NB4 (cell line): ENCODE data around the gene REEP6.

Experiments
- MYC ChIP-seq: IDR thresholded peaks from 2 replicates; pipeline ENCODE4 v1.6.1; 2011; ENCODE audit warnings: low read depth, low read length
- POLR2A ChIP-seq: IDR thresholded peaks from 2 replicates; pipeline ENCODE4 v1.6.1; 2011; ENCODE audit warnings: mild to moderate bottlenecking; ENCODE audit not compliant: insufficient read length; ENCODE audit errors: extremely low read depth
- TF ChIP-seq, protein P1 (sequence below): IDR thresholded peaks from one replicate; pipeline ENCODE4 v1.5.1; 2012; ENCODE audit warnings: low read depth, low read length
- TF ChIP-seq, protein P2 (sequence below): IDR thresholded peaks from 2 replicates; pipeline ENCODE4 v1.6.1; 2011; ENCODE audit warnings: low read depth, low read length

- no peak for TF ChIP-seq MYC
- TF ChIP-seq POLR2A = no peak
- TF ChIP-seq, protein P1, sequence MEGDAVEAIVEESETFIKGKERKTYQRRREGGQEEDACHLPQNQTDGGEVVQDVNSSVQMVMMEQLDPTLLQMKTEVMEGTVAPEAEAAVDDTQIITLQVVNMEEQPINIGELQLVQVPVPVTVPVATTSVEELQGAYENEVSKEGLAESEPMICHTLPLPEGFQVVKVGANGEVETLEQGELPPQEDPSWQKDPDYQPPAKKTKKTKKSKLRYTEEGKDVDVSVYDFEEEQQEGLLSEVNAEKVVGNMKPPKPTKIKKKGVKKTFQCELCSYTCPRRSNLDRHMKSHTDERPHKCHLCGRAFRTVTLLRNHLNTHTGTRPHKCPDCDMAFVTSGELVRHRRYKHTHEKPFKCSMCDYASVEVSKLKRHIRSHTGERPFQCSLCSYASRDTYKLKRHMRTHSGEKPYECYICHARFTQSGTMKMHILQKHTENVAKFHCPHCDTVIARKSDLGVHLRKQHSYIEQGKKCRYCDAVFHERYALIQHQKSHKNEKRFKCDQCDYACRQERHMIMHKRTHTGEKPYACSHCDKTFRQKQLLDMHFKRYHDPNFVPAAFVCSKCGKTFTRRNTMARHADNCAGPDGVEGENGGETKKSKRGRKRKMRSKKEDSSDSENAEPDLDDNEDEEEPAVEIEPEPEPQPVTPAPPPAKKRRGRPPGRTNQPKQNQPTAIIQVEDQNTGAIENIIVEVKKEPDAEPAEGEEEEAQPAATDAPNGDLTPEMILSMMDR = no peak
- TF ChIP-seq, protein P2, sequence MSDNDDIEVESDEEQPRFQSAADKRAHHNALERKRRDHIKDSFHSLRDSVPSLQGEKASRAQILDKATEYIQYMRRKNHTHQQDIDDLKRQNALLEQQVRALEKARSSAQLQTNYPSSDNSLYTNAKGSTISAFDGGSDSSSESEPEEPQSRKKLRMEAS = no peak
Observed at GRCh38 chr19:1534972-1535371, 44.0 kb downstream of the REEP6 start.
